NCI-H524 (cell line): Measurements from ENCODE around the gene HTR2B.
"Not testable (repeated sequence)": the region's sequence is repeated elsewhere in the genome, so short reads cannot be mapped to it uniquely, and the experiment has no call there.

ENCODE experiments used
- DNase-seq, 2 experiments: peaks; one replicate each; lab custom pipeline; 2025; lab: John Stamatoyannopoulos, UW

The HTR2B gene

GRCh38 chr2:231124838-231125568 is at the start of gene HTR2B:
Gene HTR2B (minus strand): TSS chr2:231125042. CDS start chr2:231123764, 1,278 bp downstream.
- no peak for DNase-seq

- DNase-seq, result no peak
These were observed 49.4 kb upstream of the HTR2B start for GRCh38 chr2:231174211-231174651.

GRCh38 chr2:231172025-231172424 is 47.2 kb upstream of the HTR2B start:
- DNase-seq, result no peak

- DNase-seq, result no peak
These were observed 45.2 kb upstream of the HTR2B start for GRCh38 chr2:231170055-231170454.

GRCh38 chr2:231169488-231169887 is 44.6 kb upstream of the HTR2B start:
- DNase-seq, result no peak

- DNase-seq, result no peak
These were observed 43.8 kb upstream of the HTR2B start for GRCh38 chr2:231168460-231169139.

GRCh38 chr2:231167745-231168459 is 43.1 kb upstream of the HTR2B start:
- no peak for DNase-seq

- no peak for DNase-seq
These were observed 38.7 kb upstream of the HTR2B start for GRCh38 chr2:231163414-231164095.

GRCh38 chr2:231163011-231163410 is 38.2 kb upstream of the HTR2B start:
- no peak for DNase-seq

GRCh38 chr2:231161877-231162329 is 37.1 kb upstream of the HTR2B start:
- no peak for DNase-seq

GRCh38 chr2:231161252-231161839 is 36.5 kb upstream of the HTR2B start:
- DNase-seq, result no peak

GRCh38 chr2:231160701-231161100 is 35.9 kb upstream of the HTR2B start:
- no peak for DNase-seq

- no peak for DNase-seq
These were observed 34.5 kb upstream of the HTR2B start for GRCh38 chr2:231159306-231159705.

GRCh38 chr2:231152800-231153557 is 28.1 kb upstream of the HTR2B start:
- DNase-seq, result no peak

- DNase-seq, result no peak
These were observed 21.8 kb upstream of the HTR2B start for GRCh38 chr2:231146665-231147064.

- DNase-seq, result no peak
These were observed 20.1 kb upstream of the HTR2B start for GRCh38 chr2:231144896-231145295.

- not testable (repeated sequence) for DNase-seq
These were observed 16.0 kb upstream of the HTR2B start for GRCh38 chr2:231140808-231141207.

GRCh38 chr2:231139796-231140195 is 15.0 kb upstream of the HTR2B start:
- DNase-seq, result no peak

GRCh38 chr2:231138699-231139098 is 13.9 kb upstream of the HTR2B start:
- DNase-seq, result peak in 1 of 2 experiments; percentile 17

- DNase-seq, result peak in 1 of 2 experiments; percentile 59
These were observed 10.2 kb upstream of the HTR2B start for GRCh38 chr2:231134910-231135655.
